CD8-positive, alpha-beta memory T cell (primary cell): ENCODE data around the gene MAN2A1. TPM values are rescaled to one million over a fixed set of nuclear protein-coding genes. Genes with fewer than 3 reads are reported as not detected.

Experiments used
- CTCF ChIA-PET: fragments of 350-600 bp; sonication (Branson Sonifier 250); formaldehyde crosslinking; loops from one replicate; lab custom pipeline; 2021; ENCODE audit warnings: antibody characterized with exemption; lab: Charles Lee
- POLR2A ChIA-PET: fragments of 350-600 bp; sonication (Branson Sonifier 250); formaldehyde crosslinking; loops from one replicate; lab custom pipeline; 2021; ENCODE audit warnings: antibody characterized with exemption; lab: Charles Lee
- DNase-seq, 5 donors: peaks; one replicate each; pipeline versions ENCODE4 v3.0.0 to v3.0.0-alpha.2; 2020 to 2022; ENCODE audit warnings: mixed read lengths in 1 of 5
- H3K27ac ChIP-seq: one replicate; pipeline ENCODE4 v1.7.0; 2013; ENCODE audit warnings: low read depth, mild to moderate bottlenecking, low read length, moderate library complexity
- H3K27me3 ChIP-seq: 2 replicates; pipeline ENCODE4 v1.7.0; 2013; ENCODE audit warnings: low read length, mild to moderate bottlenecking; ENCODE audit not compliant: insufficient read depth, poor library complexity, severe bottlenecking
- H3K36me3 ChIP-seq: 2 replicates; pipeline ENCODE4 v1.7.0; 2013; ENCODE audit warnings: mild to moderate bottlenecking, low read length, moderate library complexity; ENCODE audit not compliant: insufficient read depth
- H3K4me1 ChIP-seq: 2 replicates; pipeline ENCODE4 v1.7.0; 2013; ENCODE audit warnings: mild to moderate bottlenecking, low read length, moderate library complexity; ENCODE audit not compliant: insufficient read depth
- H3K4me3 ChIP-seq: 2 replicates; pipeline ENCODE4 v1.7.0; 2013; ENCODE audit warnings: mild to moderate bottlenecking, low read length
- H3K9me3 ChIP-seq: 2 replicates; pipeline ENCODE4 v1.7.0; 2013; ENCODE audit warnings: mild to moderate bottlenecking, low read length
- H3K27ac Mint-ChIP-seq, 8 donors: one replicate each; pipeline ENCODE4 v1.8.0; 2020 to 2021; ENCODE audit warnings: mixed read lengths in 8 of 8, mild to moderate bottlenecking in 6 of 8, inconsistent platforms in 3 of 8, moderate library complexity in 3 of 8
- H3K27me3 Mint-ChIP-seq, 2 donors: one replicate each; pipeline ENCODE4 v1.8.0; 2020 to 2021; ENCODE audit warnings: mixed read lengths in 2 of 2, mild to moderate bottlenecking in 1 of 2, moderate library complexity in 1 of 2
- H3K36me3 Mint-ChIP-seq, 3 donors: one replicate each; pipeline ENCODE4 v1.8.0; 2020 to 2021; ENCODE audit warnings: mixed read lengths in 3 of 3, inconsistent platforms in 1 of 3, mild to moderate bottlenecking in 1 of 3
- H3K4me1 Mint-ChIP-seq, 3 donors: one replicate each; pipeline ENCODE4 v1.8.0; 2020 to 2021; ENCODE audit warnings: mixed read lengths in 3 of 3, inconsistent platforms in 1 of 3, mild to moderate bottlenecking in 1 of 3
- H3K4me3 Mint-ChIP-seq, 7 donors: one replicate each; pipeline ENCODE4 v1.8.0; 2020 to 2021; ENCODE audit warnings: mixed read lengths in 7 of 7, mild to moderate bottlenecking in 6 of 7, moderate library complexity in 4 of 7, inconsistent platforms in 2 of 7
- H3K9me3 Mint-ChIP-seq, 5 donors: one replicate each; pipeline ENCODE4 v1.8.0; 2020 to 2022; ENCODE audit warnings: mixed read lengths in 5 of 5, mild to moderate bottlenecking in 3 of 5, moderate library complexity in 2 of 5, inconsistent platforms in 1 of 5
- polyA plus RNA-seq: library from polyadenylated mRNA; unstranded; fragments of 300-500 nt; fragmentation: Illumina TruSeq; gene quantifications from one replicate; pipeline ENCODE4 v1.2.3, GENCODE V29; 2021
- total RNA-seq, 2 experiments: library from RNA; stranded (reverse); gene quantifications; one replicate each; pipeline ENCODE4 v1.2.3, GENCODE V29; 2021

MAN2A1 gene
- total and polyA plus RNA-seq, 3 experiments from 2014 or later: 28.1 to 30.8 (median 28.9) TPM

DNA sequence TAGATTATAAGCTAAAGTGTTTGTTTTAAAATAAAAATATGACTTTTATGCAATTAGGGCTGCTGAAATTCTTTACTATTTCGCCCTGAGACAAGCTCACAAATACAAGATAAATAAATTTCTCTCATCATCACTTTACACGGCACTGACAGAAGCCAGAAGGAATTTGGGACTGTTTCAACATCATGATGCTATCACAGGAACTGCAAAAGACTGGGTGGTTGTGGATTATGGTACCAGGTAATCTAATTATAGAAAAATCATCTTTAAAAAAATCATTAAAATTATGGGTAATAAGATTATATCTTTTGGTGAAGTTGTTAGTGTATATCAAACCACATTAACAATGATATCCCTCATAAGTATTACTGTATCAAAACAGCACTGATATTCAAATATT is 95.0 kb downstream of the MAN2A1 start:
- Histone ChIP-seq H3K36me3 (peaks cover 7% of the 10 kb centered on the region), H3K27ac (no peak overlapping the region), H3K27me3 (no peaks in the 10 kb centered on the region), H3K4me3 (no peak overlapping the region), H3K9me3 (no peaks in the 10 kb centered on the region), H3K4me1 (no peaks in the 10 kb centered on the region)
- no peaks in the 10 kb centered on the region for H3K27me3 Mint-ChIP-seq
- no peak overlapping the region for H3K27ac Mint-ChIP-seq
- no peak for DNase-seq
- POLR2A ChIA-PET: no interaction called here
- H3K4me3 Mint-ChIP-seq: no peak overlapping the region
- no peaks in the 10 kb centered on the region for H3K9me3 Mint-ChIP-seq
- H3K4me1 Mint-ChIP-seq: peaks cover 25 to 33% (median 30%) of the 10 kb centered on the region in 3 donors
- CTCF ChIA-PET: no interaction called here
- H3K36me3 Mint-ChIP-seq: peaks cover 9 to 64% (median 24%) of the 10 kb centered on the region in 3 donors

DNA sequence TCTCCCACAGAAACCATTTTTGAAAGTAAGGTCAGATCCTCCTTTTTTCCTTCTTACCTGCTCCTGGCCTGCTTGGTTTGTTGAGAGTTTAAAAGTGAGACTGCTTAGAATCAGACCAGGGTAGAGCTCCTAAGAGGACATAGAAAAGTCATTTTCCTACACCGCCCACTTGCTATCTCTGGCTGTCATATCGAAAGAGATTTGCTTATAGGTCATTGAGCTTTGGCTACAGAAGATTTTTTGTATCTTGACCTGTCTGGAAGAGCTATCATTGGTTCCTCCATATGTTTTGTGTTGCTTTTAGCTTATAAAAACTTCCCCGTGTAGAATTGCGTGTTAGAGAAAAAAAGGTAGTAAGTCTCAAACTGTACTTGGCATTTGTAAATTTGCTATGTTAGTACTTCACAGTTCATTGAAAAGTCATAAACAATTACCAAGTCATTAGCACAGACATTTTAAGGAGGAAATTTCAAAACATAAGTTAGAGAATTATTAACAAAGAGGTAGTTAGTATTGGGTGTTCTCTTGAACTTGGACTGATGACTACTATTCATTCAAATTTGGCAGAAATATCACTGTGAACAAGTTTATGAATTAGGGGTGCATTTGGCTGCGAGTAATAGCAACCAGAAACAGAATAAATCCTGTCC is 96.6 kb downstream of the MAN2A1 start:
- Histone ChIP-seq H3K4me3 (no peak overlapping the region), H3K9me3 (no peaks in the 10 kb centered on the region), H3K27ac (no peak overlapping the region), H3K4me1 (no peaks in the 10 kb centered on the region), H3K36me3 (peaks cover 7% of the 10 kb centered on the region), H3K27me3 (no peaks in the 10 kb centered on the region)
- H3K27me3 Mint-ChIP-seq: no peaks in the 10 kb centered on the region
- H3K36me3 Mint-ChIP-seq: peaks cover 9 to 57% (median 15%) of the 10 kb centered on the region in 3 donors
- DNase-seq: no peak
- POLR2A ChIA-PET: no interaction called here
- H3K27ac Mint-ChIP-seq: no peak overlapping the region
- peaks cover 22 to 33% (median 30%) of the 10 kb centered on the region in 3 donors for H3K4me1 Mint-ChIP-seq
- no peaks in the 10 kb centered on the region for H3K9me3 Mint-ChIP-seq
- no peak overlapping the region for H3K4me3 Mint-ChIP-seq
- CTCF ChIA-PET: no interaction called here

- Histone ChIP-seq H3K4me1 (no peaks in the 10 kb centered on the region), H3K36me3 (peaks cover 11% of the 10 kb centered on the region), H3K27me3 (no peaks in the 10 kb centered on the region), H3K27ac (no peak overlapping the region), H3K4me3 (no peak overlapping the region), H3K9me3 (no peaks in the 10 kb centered on the region)
- H3K27me3 Mint-ChIP-seq: no peaks in the 10 kb centered on the region
- H3K9me3 Mint-ChIP-seq: no peaks in the 10 kb centered on the region
- H3K27ac Mint-ChIP-seq: peak overlapping the region in 4 of 8 donors; percentile 22 to 62 (median 38)
- ChIA-PET POLR2A (no interaction called here), CTCF (no interaction called here)
- peaks cover 9 to 67% (median 18%) of the 10 kb centered on the region in 3 donors for H3K36me3 Mint-ChIP-seq
- H3K4me3 Mint-ChIP-seq: peak overlapping the region in 5 of 7 donors; percentile 2 to 30 (median 13)
- no peak for DNase-seq
- peaks cover 22 to 33% (median 30%) of the 10 kb centered on the region in 3 donors for H3K4me1 Mint-ChIP-seq
Observed at GRCh38 chr5:109788596-109788995, 98.9 kb downstream of the MAN2A1 start.

- no peak overlapping the region for H3K4me3 ChIP-seq
- DNase-seq: no peak
- Mint-ChIP-seq H3K36me3 (peaks cover 27 to 67% (median 29%) of the 10 kb centered on the region in 3 donors), H3K27ac (no peak overlapping the region), H3K9me3 (no peaks in the 10 kb centered on the region), H3K27me3 (no peaks in the 10 kb centered on the region), H3K4me1 (peaks cover 8 to 13% (median 13%) of the 10 kb centered on the region in 3 donors), H3K4me3 (no peak overlapping the region)
- no peaks in the 10 kb centered on the region for H3K27me3 ChIP-seq
- H3K4me1 ChIP-seq: no peaks in the 10 kb centered on the region
- peaks cover 10% of the 10 kb centered on the region for H3K36me3 ChIP-seq
- no peaks in the 10 kb centered on the region for H3K9me3 ChIP-seq
- POLR2A ChIA-PET: no interaction called here
- no peak overlapping the region for H3K27ac ChIP-seq
- CTCF ChIA-PET: no interaction called here
Observed at GRCh38 chr5:109792613-109793012, 102.9 kb downstream of the MAN2A1 start.

- Mint-ChIP-seq H3K4me1 (peaks cover 3 to 6% (median 5%) of the 10 kb centered on the region in 3 donors), H3K27me3 (no peaks in the 10 kb centered on the region), H3K27ac (peak overlapping the region in 1 of 8 donors; percentile 11), H3K9me3 (no peaks in the 10 kb centered on the region), H3K4me3 (no peak overlapping the region), H3K36me3 (peaks cover 22 to 47% (median 23%) of the 10 kb centered on the region in 3 donors)
- H3K36me3 ChIP-seq: no peaks in the 10 kb centered on the region
- ChIA-PET CTCF (no interaction called here), POLR2A (no interaction called here)
- no peaks in the 10 kb centered on the region for H3K4me1 ChIP-seq
- H3K27me3 ChIP-seq: no peaks in the 10 kb centered on the region
- no peaks in the 10 kb centered on the region for H3K9me3 ChIP-seq
- H3K4me3 ChIP-seq: no peak overlapping the region
- no peak overlapping the region for H3K27ac ChIP-seq
- no peak for DNase-seq
Observed at GRCh38 chr5:109803854-109804253, 114.1 kb downstream of the MAN2A1 start.

- no peak for DNase-seq
- CTCF ChIA-PET: no interaction called here
- no peak overlapping the region for H3K27ac ChIP-seq
- peaks cover 27 to 53% (median 38%) of the 10 kb centered on the region in 3 donors for H3K36me3 Mint-ChIP-seq
- H3K27me3 ChIP-seq: no peaks in the 10 kb centered on the region
- H3K4me3 ChIP-seq: no peak overlapping the region
- no peaks in the 10 kb centered on the region for H3K4me1 ChIP-seq
- H3K27ac Mint-ChIP-seq: peak overlapping the region in 1 of 8 donors; percentile 50
- no peaks in the 10 kb centered on the region for H3K27me3 Mint-ChIP-seq
- no peaks in the 10 kb centered on the region for H3K9me3 ChIP-seq
- H3K36me3 ChIP-seq: no peaks in the 10 kb centered on the region
- no peak overlapping the region for H3K4me3 Mint-ChIP-seq
- POLR2A ChIA-PET: no interaction called here
- H3K4me1 Mint-ChIP-seq: peaks cover 12 to 18% (median 13%) of the 10 kb centered on the region in 3 donors
- H3K9me3 Mint-ChIP-seq: peaks cover 0 to 9% (median 0%) of the 10 kb centered on the region in 5 donors
Observed at GRCh38 chr5:109805472-109805871, 115.7 kb downstream of the MAN2A1 start.

DNA sequence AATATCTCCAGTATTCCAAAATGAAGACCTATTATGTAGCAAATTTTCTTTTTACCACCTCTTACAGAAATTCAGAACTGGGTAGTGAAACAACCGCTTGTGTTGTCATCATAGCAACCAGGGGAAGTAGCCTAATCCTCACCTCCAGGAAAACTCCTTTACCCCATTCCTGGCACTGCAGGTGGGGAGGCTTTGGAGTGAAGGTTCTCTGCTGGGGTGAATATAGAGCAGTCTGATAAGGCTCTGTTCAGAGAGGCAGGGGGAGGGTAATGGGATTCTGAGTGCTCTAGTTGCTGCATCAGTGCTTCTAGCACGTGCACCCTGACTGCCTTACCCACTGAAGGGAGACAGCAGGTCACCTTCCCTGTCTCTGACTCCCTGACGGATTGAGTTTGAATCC is 116.2 kb downstream of the MAN2A1 start:
- Mint-ChIP-seq H3K36me3 (peaks cover 30 to 55% (median 39%) of the 10 kb centered on the region in 3 donors), H3K4me3 (no peak overlapping the region), H3K27ac (peak overlapping the region in 3 of 8 donors; percentile 38 to 60 (median 50)), H3K27me3 (no peaks in the 10 kb centered on the region), H3K9me3 (peaks cover 0 to 9% (median 0%) of the 10 kb centered on the region in 5 donors), H3K4me1 (peaks cover 13 to 23% (median 15%) of the 10 kb centered on the region in 3 donors)
- DNase-seq: no peak
- CTCF ChIA-PET: no interaction called here
- Histone ChIP-seq H3K9me3 (no peaks in the 10 kb centered on the region), H3K36me3 (no peaks in the 10 kb centered on the region), H3K4me1 (no peaks in the 10 kb centered on the region), H3K4me3 (no peak overlapping the region), H3K27ac (no peak overlapping the region), H3K27me3 (no peaks in the 10 kb centered on the region)
- POLR2A ChIA-PET: no interaction called here

- no peak for DNase-seq
- Histone ChIP-seq H3K27ac (no peak overlapping the region), H3K9me3 (no peaks in the 10 kb centered on the region), H3K4me1 (no peaks in the 10 kb centered on the region), H3K4me3 (no peak overlapping the region), H3K27me3 (no peaks in the 10 kb centered on the region), H3K36me3 (peaks cover 11% of the 10 kb centered on the region)
- CTCF ChIA-PET: no interaction called here
- H3K9me3 Mint-ChIP-seq: peaks cover 0 to 9% (median 0%) of the 10 kb centered on the region in 5 donors
- POLR2A ChIA-PET: no interaction called here
- H3K27me3 Mint-ChIP-seq: no peaks in the 10 kb centered on the region
- no peak overlapping the region for H3K4me3 Mint-ChIP-seq
- H3K27ac Mint-ChIP-seq: no peak overlapping the region
- H3K36me3 Mint-ChIP-seq: peaks cover 22 to 66% (median 26%) of the 10 kb centered on the region in 3 donors
- H3K4me1 Mint-ChIP-seq: peaks cover 9 to 31% (median 15%) of the 10 kb centered on the region in 3 donors
Observed at GRCh38 chr5:109812698-109813097, 123.0 kb downstream of the MAN2A1 start.
